Measurements from ENCODE around the gene SLC27A5. TPM values are rescaled to one million over a fixed set of nuclear protein-coding genes. Genes with fewer than 3 reads are reported as not detected.

Gene SLC27A5
- 44.5 TPM for polyA plus RNA-seq (2012; ENCODE audit: insufficient read depth, insufficient read length, low read depth)

DNA sequence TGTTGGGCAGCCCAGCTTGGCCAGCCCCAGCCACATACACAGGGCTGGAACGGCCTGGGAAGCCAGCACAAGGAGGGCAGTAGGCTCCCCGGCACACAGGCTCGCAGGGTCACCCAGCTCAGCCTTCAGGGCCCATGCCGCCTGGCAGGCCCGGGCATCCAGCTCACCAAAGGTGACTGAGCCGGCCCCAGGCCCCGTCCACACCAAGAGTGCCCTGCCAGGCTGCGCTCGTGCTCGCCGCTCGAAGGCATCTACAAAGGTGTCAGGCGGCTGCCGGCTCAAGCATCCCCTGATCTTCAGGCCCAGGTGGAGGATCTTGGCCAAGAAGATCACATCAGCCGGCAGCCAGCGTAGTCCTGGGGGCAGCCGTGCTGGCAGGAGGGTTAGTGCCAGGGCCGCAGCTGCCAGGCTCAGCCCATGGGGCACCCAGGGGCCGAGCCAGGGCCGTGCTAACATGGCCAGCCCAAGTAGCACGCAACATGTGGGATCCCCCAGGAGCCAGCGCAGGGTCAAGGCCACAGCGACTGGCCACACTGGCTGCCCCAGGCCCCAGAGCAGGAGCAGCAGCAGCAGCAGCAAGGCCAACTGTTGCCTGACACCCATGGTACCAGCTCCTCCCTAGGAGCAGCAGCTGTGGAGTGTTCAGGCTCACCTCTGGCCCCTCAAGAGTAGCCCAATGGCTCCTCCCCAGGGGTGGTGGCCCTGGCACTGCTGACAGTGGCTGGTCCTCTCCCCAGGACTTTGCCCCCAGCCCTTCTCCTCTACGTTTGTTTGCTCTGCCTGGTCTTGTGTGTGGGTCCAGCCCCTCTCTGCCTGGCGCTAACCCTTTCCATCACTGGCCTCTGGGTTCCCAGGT lies at the start of gene SLC27A5:
Gene SLC27A5, minus strand, starts transcription at position 640 of the 856 bp plus-strand sequence. Its CDS starts 37 bp downstream, at position 603.
- Histone ChIP-seq H3K9me3 (no peaks in the 10 kb centered on the region), H3K4me1 (no peaks in the 10 kb centered on the region; the same call in 1 of the 2 replicates), H3K4me3 (ENCODE audit: low read depth, low read length) (no peak within 1 kb of the TSS), H3K27me3 (no peaks in the 10 kb centered on the region), H3K36me3 (peaks cover 3% of the 10 kb centered on the region; the same call in 1 of the 2 replicates)
- no peak for TF ChIP-seq CTCF (IDR thresholded peaks at IDR 0.05; ENCODE audit: low read depth, low read length)
- no peak for DNase-seq

- DNase-seq = no peak
- peaks cover 4% of the 10 kb centered on the region; the same call in 1 of the 2 replicates for H3K27me3 ChIP-seq
- no peaks in the 10 kb centered on the region for H3K9me3 ChIP-seq
- no peak for TF ChIP-seq CTCF (IDR thresholded peaks at IDR 0.05; ENCODE audit: low read depth, low read length)
- peaks cover 14% of the 10 kb centered on the region for H3K36me3 ChIP-seq
- peaks cover 9% of the 10 kb centered on the region for H3K4me1 ChIP-seq
- H3K4me3 ChIP-seq (ENCODE audit: low read depth, low read length) = no peak overlapping the region
Observed at GRCh38 chr19:58560921-58561320, 49.1 kb upstream of the SLC27A5 start.

- Histone ChIP-seq H3K9me3 (no peaks in the 10 kb centered on the region), H3K36me3 (peaks cover 17% of the 10 kb centered on the region), H3K4me1 (peaks cover 9% of the 10 kb centered on the region), H3K27me3 (peaks cover 4% of the 10 kb centered on the region; the same call in 1 of the 2 replicates), H3K4me3 (ENCODE audit: low read depth, low read length) (peak overlapping the region; percentile 82)
- DNase-seq = no peak
- TF ChIP-seq CTCF (IDR thresholded peaks at IDR 0.05; ENCODE audit: low read depth, low read length) = no peak
Observed at GRCh38 chr19:58560007-58560887, 48.5 kb upstream of the SLC27A5 start.

DNA sequence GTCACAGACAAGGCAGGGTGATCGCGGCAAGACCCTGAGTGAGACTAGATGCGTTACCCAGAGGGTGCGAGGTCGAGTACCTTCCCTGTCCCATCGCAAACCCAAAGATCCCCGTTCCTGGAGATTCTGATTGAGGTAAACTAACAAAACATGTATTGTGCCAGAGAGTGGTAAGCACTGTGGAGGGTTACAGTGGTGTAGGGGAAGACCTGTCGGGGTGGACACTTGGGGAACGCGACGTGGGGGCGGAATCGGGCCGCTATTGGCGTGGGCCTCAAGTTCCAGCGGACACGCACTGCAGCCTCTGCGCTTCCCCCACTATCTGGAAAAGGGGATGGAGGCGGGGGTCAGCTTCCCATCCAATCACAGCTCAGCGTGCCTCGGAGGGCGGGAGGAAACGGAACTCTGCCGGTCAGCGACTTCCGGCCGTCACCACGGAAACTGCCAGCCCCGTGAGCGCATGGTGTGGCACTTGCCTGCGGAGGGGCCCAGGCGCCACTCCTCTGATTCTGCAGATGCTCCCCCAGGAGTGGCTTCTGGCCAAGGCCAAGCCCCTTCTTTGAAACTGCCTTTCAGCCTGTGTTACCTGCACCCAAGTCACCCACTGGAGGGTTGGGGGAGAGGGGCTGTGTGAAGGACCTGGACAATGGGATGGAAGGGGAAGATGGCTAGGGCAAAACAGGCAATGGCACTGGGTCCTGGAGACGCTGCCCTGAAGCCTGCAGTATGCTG lies 47.6 kb upstream of the SLC27A5 start:
- H3K9me3 ChIP-seq = no peaks in the 10 kb centered on the region
- peak overlapping the region; percentile 82 for H3K4me3 ChIP-seq (ENCODE audit: low read depth, low read length)
- H3K36me3 ChIP-seq = peaks cover 15% of the 10 kb centered on the region
- no peak for TF ChIP-seq CTCF (IDR thresholded peaks at IDR 0.05; ENCODE audit: low read depth, low read length)
- H3K27me3 ChIP-seq = peaks cover 4% of the 10 kb centered on the region; the same call in 1 of the 2 replicates
- H3K4me1 ChIP-seq = peaks cover 9% of the 10 kb centered on the region
- DNase-seq = peak; percentile 95

DNA sequence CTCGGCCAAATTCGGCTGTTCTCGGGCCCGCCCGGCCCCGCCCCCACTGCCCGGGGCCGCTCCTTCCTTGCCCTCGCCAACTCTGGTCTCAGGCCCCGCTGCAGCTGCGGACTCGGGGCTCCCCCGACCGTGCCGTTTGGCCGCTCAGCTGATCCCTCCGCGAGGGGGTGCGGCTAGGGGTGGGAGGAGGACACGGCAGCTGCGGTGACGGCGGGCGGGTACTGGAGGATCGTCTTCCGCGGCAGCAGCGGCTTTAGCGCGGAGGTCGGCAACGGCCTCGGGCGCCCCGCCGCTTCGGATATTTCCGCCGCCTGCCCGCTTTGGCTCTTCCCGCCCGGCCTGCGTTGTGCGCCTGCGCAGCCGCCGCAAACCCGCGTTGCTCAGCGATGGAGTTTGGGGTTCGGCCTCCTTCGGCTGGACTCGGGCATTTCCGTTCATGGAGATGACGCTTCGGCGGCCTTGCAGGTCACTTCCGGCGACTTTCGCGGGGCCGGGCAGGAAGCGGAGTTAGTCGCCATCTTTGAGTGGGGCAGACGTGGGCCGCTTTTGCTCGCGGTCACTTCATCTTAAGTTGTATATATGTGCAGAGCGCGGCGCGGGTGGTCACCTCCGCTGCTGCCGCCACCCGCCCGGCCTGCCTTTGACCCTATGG lies 47.0 kb upstream of the SLC27A5 start:
- Histone ChIP-seq H3K36me3 (peaks cover 15% of the 10 kb centered on the region), H3K27me3 (peaks cover 4% of the 10 kb centered on the region; the same call in 1 of the 2 replicates), H3K4me1 (peaks cover 11% of the 10 kb centered on the region), H3K4me3 (ENCODE audit: low read depth, low read length) (peak overlapping the region; percentile 82), H3K9me3 (no peaks in the 10 kb centered on the region)
- no peak for TF ChIP-seq CTCF (IDR thresholded peaks at IDR 0.05; ENCODE audit: low read depth, low read length)
- DNase-seq = peak; percentile 100

Data from BE2C (cell line).